DND-41 (cell line): Measurements from ENCODE around the gene THBS1.

Experiments used
- ATAC-seq: fragments of 200-7000 bp; cut with Tn5 transposase; 3 replicates; pipeline ENCODE4 v1.9.1; 2021; ENCODE audit warnings: low read depth; ENCODE audit not compliant: insufficient read depth
- DNase-seq: peaks from one replicate; pipeline ENCODE4 v3.0.0-alpha.2; 2020
- H2AFZ ChIP-seq: 2 replicates; pipeline ENCODE4 v1.6.0; 2012; ENCODE audit warnings: low read depth, low read length
- H3K27ac ChIP-seq: 2 replicates; pipeline ENCODE4 v1.5.1; 2012; ENCODE audit warnings: low read length, inconsistent platforms
- H3K27me3 ChIP-seq: fragments of 200-600 bp; sonication (generic); 2 replicates; pipeline ENCODE4 v1.6.0; 2012; ENCODE audit warnings: low read length, mild to moderate bottlenecking, inconsistent platforms; ENCODE audit not compliant: insufficient read depth, poor library complexity
- H3K36me3 ChIP-seq: 2 replicates; pipeline ENCODE4 v1.5.1; 2012; ENCODE audit warnings: low read length, inconsistent platforms; ENCODE audit not compliant: insufficient read depth
- H3K4me1 ChIP-seq: 2 replicates; pipeline ENCODE4 v1.5.1; 2012; ENCODE audit warnings: mild to moderate bottlenecking, low read length; ENCODE audit not compliant: insufficient read depth
- H3K4me2 ChIP-seq: 2 replicates; pipeline ENCODE4 v1.6.0; 2012; ENCODE audit warnings: mild to moderate bottlenecking, moderate library complexity, low read length, inconsistent platforms; ENCODE audit not compliant: insufficient read depth
- H3K4me3 ChIP-seq, 2 experiments: fragments of 200-600 bp in 1 of 2; shearing (Covaris generic) in 1 of 2; 2 replicates each; pipeline ENCODE4 v1.5.1; 2012 to 2016; ENCODE audit warnings: inconsistent platforms in 2 of 2, low read length in 2 of 2, mild to moderate bottlenecking in 2 of 2, low read depth in 1 of 2, moderate library complexity in 1 of 2
- H3K79me2 ChIP-seq: 2 replicates; pipeline ENCODE4 v1.6.0; 2012; ENCODE audit warnings: low read length, inconsistent platforms; ENCODE audit not compliant: insufficient read depth
- H3K9ac ChIP-seq: 2 replicates; pipeline ENCODE4 v1.6.0; 2012; ENCODE audit warnings: low read depth, mild to moderate bottlenecking, inconsistent platforms, low read length, moderate library complexity
- H3K9me3 ChIP-seq: 2 replicates; pipeline ENCODE4 v1.5.1; 2012; ENCODE audit warnings: low read length, moderate library complexity, mild to moderate bottlenecking, inconsistent platforms; ENCODE audit not compliant: insufficient read depth, severe bottlenecking
- H4K20me1 ChIP-seq: 2 replicates; pipeline ENCODE4 v1.6.0; 2012; ENCODE audit warnings: low read length; ENCODE audit not compliant: insufficient read depth
- CTCF ChIP-seq: IDR thresholded peaks from 2 replicates; pipeline ENCODE4 v1.5.1; 2012; ENCODE audit warnings: borderline replicate concordance, low read length, moderate library complexity, mild to moderate bottlenecking; ENCODE audit not compliant: poor library complexity, severe bottlenecking; ENCODE audit errors: extremely low read depth
- EZH2 ChIP-seq: IDR thresholded peaks from 3 replicates; pipeline ENCODE4 v1.6.1; 2012; ENCODE audit warnings: borderline replicate concordance, low read depth, mild to moderate bottlenecking, moderate library complexity, low read length, inconsistent platforms; ENCODE audit not compliant: severe bottlenecking

The THBS1 gene

DNA sequence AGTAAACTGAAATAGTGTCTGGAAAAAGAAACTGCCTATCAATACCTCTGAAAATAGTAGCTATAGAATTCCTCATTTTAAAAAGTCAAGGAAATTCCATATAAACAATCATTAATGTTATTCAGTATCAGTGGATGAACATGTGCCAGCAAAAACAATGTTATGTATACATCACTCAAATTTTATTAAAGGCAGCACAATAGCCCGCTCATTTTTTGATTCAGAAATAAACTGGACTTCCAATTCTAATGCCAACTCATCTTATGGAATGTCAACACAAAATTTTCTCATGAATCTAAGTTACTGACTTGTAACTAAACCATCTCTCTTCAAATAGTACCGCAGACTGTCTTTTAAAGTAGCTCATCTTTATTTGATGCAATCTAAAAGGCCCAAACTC, 19.0 kb downstream of the THBS1 start:
- H4K20me1 ChIP-seq, result no peaks in the 10 kb centered on the region
- DNase-seq (no peak), ATAC-seq (no peak)
- TF ChIP-seq EZH2, result no peak
- TF ChIP-seq CTCF, result no peak
- peaks cover 1% of the 10 kb centered on the region for H3K27me3 ChIP-seq
- no peak overlapping the region for H3K27ac ChIP-seq
- H3K9ac ChIP-seq, result no peak overlapping the region
- H3K4me3 ChIP-seq, result no peak overlapping the region
- H3K79me2 ChIP-seq, result no peaks in the 10 kb centered on the region
- no peaks in the 10 kb centered on the region for H3K36me3 ChIP-seq
- no peak overlapping the region for H2AFZ ChIP-seq
- H3K4me2 ChIP-seq, result no peak overlapping the region
- H3K4me1 ChIP-seq, result no peaks in the 10 kb centered on the region
- no peaks in the 10 kb centered on the region for H3K9me3 ChIP-seq

- Histone ChIP-seq H3K9me3 (no peaks in the 10 kb centered on the region), H2AFZ (no peak overlapping the region), H3K27ac (no peak overlapping the region), H3K4me1 (no peaks in the 10 kb centered on the region), H3K27me3 (peaks cover 8% of the 10 kb centered on the region), H4K20me1 (no peaks in the 10 kb centered on the region), H3K4me2 (no peak overlapping the region), H3K79me2 (no peaks in the 10 kb centered on the region), H3K9ac (no peak overlapping the region), H3K4me3 (no peak overlapping the region), H3K36me3 (no peaks in the 10 kb centered on the region)
- no peak for TF ChIP-seq CTCF
- no peak for TF ChIP-seq EZH2
- DNase-seq, result no peak
- no peak for ATAC-seq
Observed at GRCh38 chr15:39602143-39602542, 21.3 kb downstream of the THBS1 start.

DNA sequence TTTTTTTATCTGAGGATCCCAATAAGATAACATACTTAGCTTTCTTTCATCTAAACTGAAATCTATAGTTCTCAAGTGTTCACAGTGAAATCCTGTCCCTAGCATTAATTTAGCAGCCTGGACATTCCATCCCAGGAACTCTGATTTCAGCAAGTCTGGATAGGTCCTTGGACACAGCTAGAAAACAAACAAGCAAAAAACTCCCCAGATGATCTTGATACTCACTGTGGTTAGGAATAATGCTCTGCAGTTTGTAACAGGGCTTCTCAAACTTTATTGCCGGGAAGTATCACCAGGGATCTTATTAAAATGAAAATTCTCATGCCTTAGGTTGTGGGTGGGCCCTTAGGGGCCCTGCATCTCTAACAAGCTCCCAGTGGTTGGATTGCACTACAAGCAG, 24.3 kb downstream of the THBS1 start:
- Histone ChIP-seq H4K20me1 (no peaks in the 10 kb centered on the region), H3K36me3 (no peaks in the 10 kb centered on the region), H3K79me2 (no peaks in the 10 kb centered on the region), H3K4me1 (no peaks in the 10 kb centered on the region), H3K9me3 (no peaks in the 10 kb centered on the region), H3K27ac (no peak overlapping the region), H3K4me3 (no peak overlapping the region), H2AFZ (no peak overlapping the region), H3K4me2 (no peak overlapping the region), H3K27me3 (peaks cover 9% of the 10 kb centered on the region), H3K9ac (no peak overlapping the region)
- TF ChIP-seq CTCF, result no peak
- no peak for TF ChIP-seq EZH2
- DNase-seq, result no peak
- no peak for ATAC-seq
